Keratinocyte (primary cell): ENCODE measurements around the gene OR5B21. TPM values are rescaled to one million over a fixed set of nuclear protein-coding genes. Genes with fewer than 3 reads are reported as not detected.

Experiments used
- DNase-seq: peaks from one replicate; pipeline ENCODE4 v3.0.0-alpha.2; 2011; ENCODE audit warnings: low read depth, missing footprints, low spot score
- FAIRE-seq: peaks from 2 replicates; lab custom pipeline; 2011; peaks lifted over from hg19 to GRCh38; lab: Jason Lieb, UNC
- H2AFZ ChIP-seq: 2 replicates; pipeline ENCODE4 v1.6.0; 2012; ENCODE audit warnings: low read length, control low read depth, inconsistent platforms; ENCODE audit not compliant: control insufficient read depth
- H3K27ac ChIP-seq: 2 replicates; pipeline ENCODE4 v1.5.1; 2011; ENCODE audit warnings: low read length; ENCODE audit not compliant: control insufficient read depth, insufficient read depth
- H3K27me3 ChIP-seq: 3 replicates; pipeline ENCODE4 v1.6.0; 2011; ENCODE audit warnings: low read length; ENCODE audit not compliant: control insufficient read depth, insufficient read depth; ENCODE audit errors: extremely low read depth
- H3K36me3 ChIP-seq, 2 experiments: 2 replicates in 1 of 2; 3 replicates in 1 of 2; pipeline ENCODE4 v1.5.1; 2011; ENCODE audit warnings: low read length in 2 of 2, mild to moderate bottlenecking in 1 of 2; ENCODE audit not compliant: control insufficient read depth in 2 of 2, insufficient read depth in 2 of 2; ENCODE audit errors: extremely low read depth in 1 of 2
- H3K4me1 ChIP-seq: 3 replicates; pipeline ENCODE4 v1.5.1; 2011; ENCODE audit warnings: low read length; ENCODE audit not compliant: control insufficient read depth, insufficient read depth; ENCODE audit errors: extremely low read depth
- H3K4me2 ChIP-seq: 3 replicates; pipeline ENCODE4 v1.6.0; 2011; ENCODE audit warnings: low read depth, low read length; ENCODE audit not compliant: control insufficient read depth, insufficient read depth; ENCODE audit errors: extremely low read depth
- H3K4me3 ChIP-seq, 3 experiments: fragments of 200-600 bp in 1 of 3; sonication (generic) in 1 of 3; 2 replicates in 2 of 3; 3 replicates in 1 of 3; pipeline ENCODE4 v1.5.1; 2011 to 2016; ENCODE audit warnings: low read length in 3 of 3, mild to moderate bottlenecking in 3 of 3, control low read depth in 2 of 3, inconsistent platforms in 1 of 3, low read depth in 1 of 3, mixed read lengths in 1 of 3, mixed run types in 1 of 3, moderate library complexity in 1 of 3; ENCODE audit not compliant: control insufficient read depth in 2 of 3, insufficient read depth in 2 of 3; ENCODE audit errors: extremely low read depth in 1 of 3
- H3K79me2 ChIP-seq: 2 replicates; pipeline ENCODE4 v1.6.0; 2012; ENCODE audit warnings: low read length; ENCODE audit not compliant: control insufficient read depth, insufficient read depth
- H3K9ac ChIP-seq: 3 replicates; pipeline ENCODE4 v1.6.0; 2011; ENCODE audit warnings: low read length; ENCODE audit not compliant: control insufficient read depth, insufficient read depth; ENCODE audit errors: extremely low read depth
- H3K9me1 ChIP-seq: 3 replicates; pipeline ENCODE4 v1.6.0; 2011; ENCODE audit warnings: low read length; ENCODE audit not compliant: control insufficient read depth, insufficient read depth; ENCODE audit errors: extremely low read depth
- H3K9me3 ChIP-seq: 2 replicates; pipeline ENCODE4 v1.5.1; 2012; ENCODE audit warnings: low read depth, low read length; ENCODE audit not compliant: control insufficient read depth
- H4K20me1 ChIP-seq: 3 replicates; pipeline ENCODE4 v1.6.0; 2011; ENCODE audit warnings: low read length; ENCODE audit not compliant: control insufficient read depth, insufficient read depth; ENCODE audit errors: extremely low read depth
- CTCF ChIP-seq, 3 experiments: IDR thresholded peaks in 1 of 3; conservative IDR thresholded peaks in 1 of 3; optimal IDR thresholded peaks in 1 of 3; 2 replicates in 2 of 3; 3 replicates in 1 of 3; pipeline versions ENCODE3 to v1.5.1; 2011; ENCODE audit warnings: low read length in 3 of 3, mild to moderate bottlenecking in 3 of 3, moderate library complexity in 2 of 3, control low read depth in 1 of 3, inconsistent platforms in 1 of 3; ENCODE audit not compliant: insufficient read depth in 2 of 3; ENCODE audit errors: extremely low read depth in 1 of 3
- EZH2 ChIP-seq: IDR thresholded peaks from one replicate; pipeline ENCODE4 v1.6.1; 2012; ENCODE audit warnings: inconsistent platforms, mild to moderate bottlenecking, low read length, moderate library complexity
- dilution Hi-C: fragments of 300-500 bp; cut with MboI; formaldehyde crosslinking; loops from one replicate; pipeline ENCODE4 v1.7.0; 2020; ENCODE audit warnings: low sequenced_read_pairs; ENCODE audit not compliant: extremely low pct_ligation_motif_present
- polyA plus RNA-seq, 5 experiments: library from polyadenylated mRNA; depleted of rRNA in 3 of 5; stranded (reverse) in 3 of 5; stranded (forward) in 1 of 5; unstranded in 1 of 5; fragments of >200 nt; gene quantifications; 1 replicate in 1 of 5; 2 replicates in 3 of 5; 3 replicates in 1 of 5; pipeline versions ENCODE4 v1.2.1 to v1.2.3, GENCODE V29; 2011 to 2012; ENCODE audit warnings: missing spikeins in 2 of 5, low read depth in 1 of 5, low replicate concordance in 1 of 5

Gene OR5B21
- polyA plus RNA-seq, 1 donor (not counting 4 experiments of a cell fraction or from before 2014, with no cell fraction given) = 0.09 TPM

- Histone ChIP-seq H3K36me3 (no peaks in the 10 kb centered on the region), H3K79me2 (no peaks in the 10 kb centered on the region), H3K9ac (no peak overlapping the region), H3K4me1 (no peaks in the 10 kb centered on the region), H3K4me3 (no peak overlapping the region), H3K27me3 (no peaks in the 10 kb centered on the region), H2AFZ (no peak overlapping the region), H4K20me1 (no peaks in the 10 kb centered on the region), H3K9me3 (no peaks in the 10 kb centered on the region), H3K9me1 (no peaks in the 10 kb centered on the region), H3K4me2 (no peak overlapping the region), H3K27ac (no peak overlapping the region)
- DNase-seq (no peak), FAIRE-seq (no peak)
- TF ChIP-seq EZH2 (no peak), CTCF (optimal IDR thresholded peaks at IDR 0.05 in 1 of 3, IDR thresholded peaks at IDR 0.05 in 1 of 3, conservative IDR thresholded peaks at IDR 0.05 in 1 of 3; ENCODE audit: extremely low read depth in 1 of 3, insufficient read depth in 2 of 3, low read length in 3 of 3) (no peak)
- dilution Hi-C loops = no loop called here
Observed at GRCh38 chr11:58511636-58512035, 3.7 kb upstream of the OR5B21 start.

DNA sequence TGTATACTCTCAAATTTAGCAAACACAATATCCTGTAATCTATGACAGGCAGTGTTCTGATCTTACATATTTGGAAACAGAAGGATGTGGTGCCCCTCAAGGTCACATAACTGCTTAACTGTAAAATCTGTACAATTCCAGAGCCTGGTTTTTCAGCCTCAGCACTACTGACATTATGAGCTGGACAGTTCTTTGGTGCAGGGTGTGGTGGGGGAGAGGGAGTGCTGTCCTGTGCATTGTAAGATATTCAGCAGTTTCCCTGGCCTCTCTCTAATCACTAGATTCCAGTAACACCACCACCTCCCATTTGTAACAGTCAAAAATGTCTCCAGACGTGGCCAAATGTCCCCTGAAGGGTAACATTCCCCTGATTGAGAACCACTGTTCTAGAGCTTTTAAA lies 1.8 kb upstream of the OR5B21 start:
- Histone ChIP-seq H3K79me2 (no peaks in the 10 kb centered on the region), H3K27ac (no peak overlapping the region), H3K9ac (no peak overlapping the region), H3K4me1 (no peaks in the 10 kb centered on the region), H3K9me1 (no peaks in the 10 kb centered on the region), H4K20me1 (no peaks in the 10 kb centered on the region), H2AFZ (no peak overlapping the region), H3K4me3 (no peak overlapping the region), H3K36me3 (peaks cover 0 to 1% of the 10 kb centered on the region in 2 experiments), H3K4me2 (no peak overlapping the region), H3K9me3 (no peaks in the 10 kb centered on the region), H3K27me3 (no peaks in the 10 kb centered on the region)
- dilution Hi-C loops = no loop called here
- DNase-seq (no peak), FAIRE-seq (no peak)
- TF ChIP-seq CTCF (optimal IDR thresholded peaks at IDR 0.05 in 1 of 3, IDR thresholded peaks at IDR 0.05 in 1 of 3, conservative IDR thresholded peaks at IDR 0.05 in 1 of 3; ENCODE audit: extremely low read depth in 1 of 3, insufficient read depth in 2 of 3, low read length in 3 of 3) (no peak), EZH2 (no peak)
